ENCODE data around the gene FOXL1.

FOXL1 gene

GRCh38 chr16:86578061-86578599 is at the start of gene FOXL1:
Gene FOXL1 (plus strand): TSS chr16:86578549. CDS start chr16:86578724, 175 bp downstream.
- peak; percentile 77 for DNase-seq (ENCODE audit: low read depth)
- peak within 1 kb of the TSS; percentile 60 for H3K4me3 ChIP-seq (ENCODE audit: low read depth, low read length)

DNA sequence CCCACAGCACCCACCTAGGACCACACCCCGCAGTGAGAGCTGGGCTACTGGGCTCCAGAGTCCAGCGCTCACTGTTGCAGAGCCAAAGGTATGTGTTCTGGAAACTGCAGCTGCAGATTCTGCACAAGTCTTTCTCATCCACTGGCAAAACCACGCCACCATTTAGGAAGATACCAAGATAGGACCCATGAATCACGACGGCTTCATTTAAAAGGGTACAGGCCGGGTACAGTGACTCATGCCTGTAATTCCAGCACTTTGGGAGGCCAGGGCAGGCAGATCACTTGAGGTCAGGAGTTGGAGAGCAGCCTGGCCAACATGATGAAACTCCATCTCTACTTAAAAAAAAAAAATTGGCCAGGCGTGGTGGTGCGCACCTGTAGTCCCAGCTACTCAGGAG is 49.2 kb upstream of the FOXL1 start:
- no peak for DNase-seq (ENCODE audit: low read depth)
- H3K4me3 ChIP-seq (ENCODE audit: low read depth, low read length), result no peak overlapping the region

DNA sequence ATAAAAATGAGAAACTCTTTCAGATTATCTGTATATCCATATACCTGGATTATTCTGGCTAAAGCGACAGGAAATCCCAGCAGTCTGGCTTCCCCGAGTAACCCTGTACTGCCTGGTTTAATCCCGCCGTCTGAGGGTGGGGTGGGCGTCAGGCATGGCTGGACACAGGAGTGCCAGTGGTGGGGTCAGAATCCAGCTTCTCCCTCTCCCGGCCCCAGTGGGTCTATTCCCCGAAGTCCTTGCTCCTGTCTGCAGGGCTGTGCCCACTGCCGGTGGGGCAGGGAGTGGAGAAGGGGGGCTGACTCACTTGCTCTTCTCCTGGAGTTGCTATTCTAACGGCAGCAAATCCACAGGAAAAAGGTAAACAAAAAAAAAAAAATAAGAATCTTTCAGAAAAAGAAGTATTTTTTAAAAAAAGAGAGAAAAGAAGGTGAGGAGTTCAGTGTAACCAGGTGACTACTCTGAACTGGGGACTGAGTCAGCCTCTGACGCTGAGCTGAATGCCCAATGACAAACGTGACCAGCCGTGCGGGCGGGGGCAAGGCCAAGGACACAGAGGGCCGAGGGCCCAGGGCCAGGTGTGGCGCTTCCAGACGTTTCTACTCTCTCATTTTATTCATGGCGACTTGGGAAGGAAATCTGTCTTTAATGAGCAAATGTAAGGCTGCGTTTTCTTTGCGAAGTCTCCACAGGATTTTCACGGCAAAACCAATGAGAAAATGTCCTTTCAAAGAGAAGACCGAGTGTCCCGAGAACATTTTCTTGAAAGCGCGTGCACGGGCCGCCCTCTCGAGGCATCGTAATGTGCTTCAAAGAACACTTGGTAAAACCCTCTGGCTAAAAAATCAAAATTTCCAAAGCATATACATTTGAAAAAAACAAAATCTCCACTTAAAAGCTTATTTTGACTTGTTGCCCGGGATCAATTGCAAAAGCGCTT is 47.8 kb upstream of the FOXL1 start:
- no peak for DNase-seq (ENCODE audit: low read depth)

DNA sequence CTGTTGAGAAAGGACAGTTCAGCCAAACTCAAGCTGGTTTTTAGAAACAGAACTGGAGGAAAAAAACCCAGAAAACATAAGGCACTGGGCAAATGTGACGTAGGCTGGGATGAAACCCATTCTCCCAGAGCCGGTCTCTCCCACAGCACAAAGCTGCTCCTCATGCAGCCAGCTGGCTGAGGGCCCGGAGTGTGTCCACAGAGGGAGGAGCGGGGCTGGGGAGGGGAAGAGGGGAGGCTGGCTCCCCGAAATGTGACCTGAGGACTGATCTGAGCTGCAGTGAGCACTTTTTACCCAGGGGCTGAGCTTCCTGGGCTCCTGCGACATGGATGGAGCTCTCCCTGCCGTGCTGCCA is 47.2 kb upstream of the FOXL1 start:
- H3K4me3 ChIP-seq (ENCODE audit: low read depth, low read length), result no peak overlapping the region
- DNase-seq (ENCODE audit: low read depth), result no peak

More for the DNA sequence above, 47.8 kb upstream of the FOXL1 start:
- no peak overlapping the region for H3K4me3 ChIP-seq (ENCODE audit: low read depth, low read length)

DNA sequence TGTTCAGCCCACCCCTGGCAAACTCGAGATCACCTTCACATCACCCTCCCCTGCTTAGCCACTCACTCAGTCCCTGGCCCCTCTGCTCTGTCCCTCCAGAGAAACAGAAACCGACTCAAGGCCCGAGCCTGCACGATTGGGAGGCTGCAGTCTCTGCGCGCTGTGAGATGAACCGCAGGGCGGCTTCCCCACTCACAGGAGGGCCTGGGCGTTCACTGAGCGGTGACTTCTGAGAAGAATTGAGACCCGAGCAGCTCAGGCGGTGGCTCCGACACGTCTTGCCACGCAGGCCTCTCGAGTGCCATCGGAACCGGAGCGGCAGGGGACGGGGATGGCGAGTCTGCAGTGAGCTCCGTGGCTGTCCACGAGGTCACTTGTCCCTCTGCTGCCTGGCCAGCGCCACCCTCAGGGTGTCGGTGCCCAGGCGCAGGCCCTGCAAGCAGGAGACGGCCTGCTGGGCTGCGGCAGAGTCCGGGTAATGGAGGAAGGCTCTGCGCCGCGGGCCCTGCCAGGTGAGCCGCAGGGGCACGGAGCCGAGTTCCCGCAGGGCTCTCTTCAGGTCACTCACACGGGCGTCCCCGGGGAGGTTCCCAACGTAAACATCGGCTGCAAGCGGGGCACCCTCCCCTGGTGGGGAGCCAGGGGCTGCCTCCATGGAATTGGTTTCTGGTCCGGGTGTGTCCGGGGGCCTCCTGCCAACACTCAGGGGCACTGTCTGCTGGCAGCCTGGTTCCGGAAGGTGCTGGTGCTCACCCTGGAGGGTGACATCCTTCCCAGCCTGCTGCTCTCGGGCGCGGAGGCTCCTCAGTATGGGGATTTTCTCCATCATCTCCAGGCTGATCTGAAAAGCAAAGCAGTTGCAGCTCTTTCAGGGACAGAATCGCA is 46.5 kb upstream of the FOXL1 start:
- H3K4me3 ChIP-seq (ENCODE audit: low read depth, low read length), result no peak overlapping the region
- DNase-seq (ENCODE audit: low read depth), result no peak

GRCh38 chr16:86532526-86532815 is 45.9 kb upstream of the FOXL1 start:
- no peak overlapping the region for H3K4me3 ChIP-seq (ENCODE audit: low read depth, low read length)
- no peak for DNase-seq (ENCODE audit: low read depth)

GRCh38 chr16:86533076-86533475 is 45.3 kb upstream of the FOXL1 start:
- H3K4me3 ChIP-seq (ENCODE audit: low read depth, low read length), result no peak overlapping the region
- DNase-seq (ENCODE audit: low read depth), result no peak

DNA sequence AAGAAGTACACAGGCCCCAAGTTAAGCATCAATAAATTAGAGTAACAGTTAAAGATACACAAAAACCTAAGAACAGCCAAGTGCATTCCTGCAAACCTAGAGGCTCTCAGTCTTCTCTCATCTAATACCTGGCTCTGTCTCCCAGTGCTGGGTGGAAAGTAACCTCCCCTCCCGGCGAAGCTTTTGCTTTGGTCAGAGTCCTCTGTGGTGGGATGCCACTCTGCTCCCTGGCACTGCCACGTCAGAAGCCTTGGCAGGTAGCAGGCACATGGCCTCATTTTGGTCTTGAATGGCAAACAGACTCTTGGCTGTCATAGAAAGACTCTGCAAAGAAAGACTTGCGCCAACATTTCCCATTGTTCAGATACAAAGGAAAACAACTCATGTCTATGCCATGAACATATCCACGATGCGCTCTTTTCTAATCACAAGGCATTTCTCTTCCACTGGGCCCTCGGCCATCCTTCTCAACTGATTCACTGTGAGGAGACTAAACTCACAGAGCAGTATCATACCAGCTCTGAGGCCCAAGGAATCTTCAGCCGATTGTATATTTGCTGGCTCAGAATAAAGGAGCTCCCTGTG is 44.5 kb upstream of the FOXL1 start:
- no peak overlapping the region for H3K4me3 ChIP-seq (ENCODE audit: low read depth, low read length)
- no peak for DNase-seq (ENCODE audit: low read depth)

GRCh38 chr16:86534779-86535615 is 43.4 kb upstream of the FOXL1 start:
- no peak overlapping the region for H3K4me3 ChIP-seq (ENCODE audit: low read depth, low read length)
- no peak for DNase-seq (ENCODE audit: low read depth)

DNA sequence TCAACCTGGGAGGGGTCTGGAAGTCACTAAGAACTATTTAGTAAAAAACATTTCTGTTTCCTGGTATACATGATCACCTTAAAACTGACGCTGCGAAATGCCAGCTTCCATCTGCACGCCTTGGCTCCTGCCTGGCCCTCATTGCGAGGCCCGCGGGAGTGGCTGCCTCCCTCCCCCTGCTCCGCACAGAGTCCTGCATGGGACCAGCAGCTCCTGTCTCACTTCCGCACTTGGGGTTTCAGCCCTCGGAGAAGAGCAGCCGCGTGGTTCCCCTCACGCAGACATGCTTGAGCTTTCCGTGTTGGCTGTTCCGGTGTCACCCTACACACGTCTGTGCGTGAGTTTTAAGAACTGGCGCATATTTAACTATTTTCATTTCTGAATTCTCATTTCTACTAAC is 41.7 kb upstream of the FOXL1 start:
- H3K4me3 ChIP-seq (ENCODE audit: low read depth, low read length), result no peak overlapping the region
- DNase-seq (ENCODE audit: low read depth), result no peak

GRCh38 chr16:86537486-86537885 is 40.9 kb upstream of the FOXL1 start:
- no peak overlapping the region for H3K4me3 ChIP-seq (ENCODE audit: low read depth, low read length)
- no peak for DNase-seq (ENCODE audit: low read depth)

- H3K4me3 ChIP-seq (ENCODE audit: low read depth, low read length), result no peak overlapping the region
- no peak for DNase-seq (ENCODE audit: low read depth)
Measured at GRCh38 chr16:86538196-86538780, 40.1 kb upstream of the FOXL1 start.

DNA sequence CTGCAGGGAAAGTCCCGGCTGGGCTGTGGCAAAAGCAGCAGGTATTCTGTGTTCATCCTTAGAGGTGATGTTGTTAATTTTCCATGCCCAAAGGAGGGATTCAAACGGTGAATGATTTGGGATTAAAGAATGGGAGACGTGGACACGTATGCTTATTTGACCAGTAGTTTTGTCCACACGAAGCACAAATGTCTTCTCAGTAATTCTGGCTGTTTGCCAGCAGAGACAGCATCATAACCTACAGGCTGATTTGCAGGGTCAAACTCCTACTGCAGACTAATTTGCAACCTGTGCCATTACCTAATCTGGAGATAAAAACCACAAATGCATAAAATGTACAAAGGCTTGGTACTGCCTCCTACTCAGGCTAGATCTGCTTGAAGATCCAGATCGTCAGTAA is 37.5 kb upstream of the FOXL1 start:
- no peak for DNase-seq (ENCODE audit: low read depth)
- no peak overlapping the region for H3K4me3 ChIP-seq (ENCODE audit: low read depth, low read length)

DNA sequence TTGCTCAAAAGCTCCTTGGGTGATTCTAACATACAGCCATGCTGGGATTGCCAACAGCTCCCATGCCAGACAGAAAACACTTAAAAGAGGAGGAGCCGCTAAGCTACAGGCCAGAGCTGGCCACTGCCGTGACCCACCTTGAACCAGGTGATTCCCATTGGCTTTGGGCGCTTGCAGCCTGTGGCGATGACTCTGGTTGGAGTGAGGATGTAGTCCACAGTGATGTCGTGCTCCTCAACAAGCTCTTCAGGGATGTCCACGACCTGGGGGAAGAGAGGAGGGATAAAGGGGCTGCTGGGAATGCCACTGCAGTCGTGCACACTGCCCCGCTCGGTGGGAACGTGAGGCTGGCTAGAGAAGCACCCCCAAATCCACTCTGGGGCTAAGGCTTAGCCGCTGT is 36.8 kb upstream of the FOXL1 start:
- DNase-seq (ENCODE audit: low read depth), result no peak

DNA sequence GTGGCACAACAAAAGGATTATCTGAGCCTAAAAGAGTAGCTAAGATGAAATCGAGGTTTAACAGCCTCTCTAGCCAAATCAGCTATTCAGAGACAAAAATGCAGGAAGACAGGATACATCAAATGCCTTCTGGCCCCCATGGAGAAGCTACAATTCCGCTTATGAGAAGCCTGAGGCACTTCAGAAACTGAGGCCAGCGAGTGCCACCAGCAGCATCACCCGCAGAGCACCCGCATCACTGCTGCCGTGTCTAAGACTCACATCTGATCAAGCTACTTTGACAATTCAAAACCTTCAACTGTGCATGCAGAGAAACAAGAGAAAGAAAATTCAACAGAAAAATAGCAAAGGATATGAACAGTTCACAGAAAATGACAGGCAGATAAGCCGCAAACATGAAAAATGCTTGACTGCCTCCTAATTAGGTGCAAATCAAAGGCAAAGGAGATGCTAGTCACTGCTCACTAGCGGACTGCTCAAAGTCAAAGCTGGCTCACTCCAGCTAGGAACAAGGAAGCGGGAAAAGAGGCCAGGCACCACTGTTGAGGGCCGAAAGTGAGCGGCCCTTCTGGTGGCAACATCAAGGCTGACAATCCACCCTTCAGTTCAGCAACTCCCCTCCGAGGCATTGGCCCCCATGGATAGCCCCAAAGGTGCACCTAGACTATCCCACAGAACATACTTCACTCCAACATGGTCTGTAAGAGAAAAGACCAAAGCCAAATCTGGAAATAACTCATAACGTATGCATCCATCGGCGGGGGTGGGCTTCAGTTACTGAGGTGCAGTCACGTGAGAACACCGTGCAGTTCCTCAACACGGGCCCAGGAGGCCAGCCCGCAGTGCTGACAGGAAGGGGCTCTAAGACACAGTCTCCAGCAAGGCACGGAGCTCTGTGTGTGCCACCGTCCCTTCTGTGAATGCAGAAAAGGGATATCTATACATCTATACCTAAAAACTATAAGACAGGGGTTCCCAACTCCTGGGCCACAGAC is 35.3 kb upstream of the FOXL1 start:
- no peak for DNase-seq (ENCODE audit: low read depth)
- H3K4me3 ChIP-seq (ENCODE audit: low read depth, low read length), result no peak overlapping the region

More for the DNA sequence above, 36.8 kb upstream of the FOXL1 start:
- no peak overlapping the region for H3K4me3 ChIP-seq (ENCODE audit: low read depth, low read length)

GRCh38 chr16:86545481-86545880 is 32.9 kb upstream of the FOXL1 start:
- H3K4me3 ChIP-seq (ENCODE audit: low read depth, low read length), result no peak overlapping the region
- no peak for DNase-seq (ENCODE audit: low read depth)

DNA sequence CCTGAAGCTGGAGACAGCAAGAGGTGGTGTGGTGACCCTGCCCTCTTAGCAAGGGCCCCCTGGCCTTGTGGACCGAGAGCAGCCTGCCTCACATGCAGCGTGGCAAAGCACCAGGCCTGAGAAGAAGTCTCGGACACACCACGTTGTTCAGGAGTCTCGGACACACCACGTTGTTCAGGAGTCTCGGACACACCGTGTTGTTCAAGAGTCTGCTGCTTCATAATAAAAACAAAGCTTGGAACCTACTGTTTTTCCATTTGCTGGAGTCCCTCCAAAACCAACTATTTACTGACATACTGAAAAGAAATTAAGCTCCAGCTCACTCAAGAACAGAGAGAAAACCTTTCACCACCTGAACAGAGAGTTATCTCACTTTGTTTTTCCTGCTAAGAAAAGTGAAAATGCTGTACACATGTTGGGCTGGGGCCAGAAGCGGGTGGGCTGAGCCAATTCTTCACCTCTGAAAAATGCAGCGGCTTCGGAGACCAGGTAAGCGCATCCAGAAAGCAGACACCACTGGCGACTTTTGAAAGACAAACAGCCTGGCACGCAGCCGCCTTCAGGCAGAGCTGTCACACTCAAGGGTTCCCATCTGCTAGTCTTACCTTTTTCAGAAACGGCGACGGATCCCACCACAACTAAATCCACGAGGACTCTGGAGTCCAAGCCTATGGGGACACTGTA is 32.3 kb upstream of the FOXL1 start:
- H3K4me3 ChIP-seq (ENCODE audit: low read depth, low read length), result no peak overlapping the region
- no peak for DNase-seq (ENCODE audit: low read depth)
